Osteocyte (in vitro differentiated cells): ENCODE measurements around the gene DIO2. TPM values are rescaled to one million over a fixed set of nuclear protein-coding genes. Genes with fewer than 3 reads are reported as not detected.

Experiments used
- DNase-seq: peaks from one replicate; pipeline ENCODE4 v3.0.0; 2021; ENCODE audit warnings: mixed read lengths; ENCODE audit not compliant: unreplicated experiment; ENCODE audit errors: extremely low spot score
- H3K27ac Mint-ChIP-seq: one replicate; pipeline ENCODE4 v1.8.0; 2021; ENCODE audit warnings: mild to moderate bottlenecking, mixed read lengths; ENCODE audit not compliant: unreplicated experiment
- H3K27me3 Mint-ChIP-seq: one replicate; pipeline ENCODE4 v1.8.0; 2021; ENCODE audit warnings: mixed read lengths; ENCODE audit not compliant: unreplicated experiment
- H3K36me3 Mint-ChIP-seq: one replicate; pipeline ENCODE4 v1.8.0; 2021; ENCODE audit warnings: mixed read lengths; ENCODE audit not compliant: unreplicated experiment
- H3K4me1 Mint-ChIP-seq: one replicate; pipeline ENCODE4 v1.8.0; 2021; ENCODE audit warnings: mixed read lengths; ENCODE audit not compliant: unreplicated experiment
- H3K4me3 Mint-ChIP-seq: one replicate; pipeline ENCODE4 v1.8.0; 2021; ENCODE audit warnings: mild to moderate bottlenecking, moderate library complexity, mixed read lengths; ENCODE audit not compliant: unreplicated experiment
- H3K9me3 Mint-ChIP-seq: one replicate; pipeline ENCODE4 v1.8.0; 2021; ENCODE audit warnings: mixed read lengths; ENCODE audit not compliant: unreplicated experiment
- CTCF ChIP-seq: fragments of 200-600 bp; sonication (generic); IDR thresholded peaks from 2 replicates; pipeline ENCODE4 v1.5.0; 2021; ENCODE audit warnings: antibody characterized with exemption, mild to moderate bottlenecking, moderate library complexity
- total RNA-seq: library from RNA; stranded (reverse); gene quantifications from 2 replicates; pipeline ENCODE4 v1.2.1, GENCODE V29; 2021

DIO2 gene
- total RNA-seq, 1 donor from 2014 or later = 244 TPM

- Mint-ChIP-seq H3K36me3 (peaks cover 11% of the 10 kb centered on the region), H3K27me3 (no peaks in the 10 kb centered on the region), H3K4me1 (no peaks in the 10 kb centered on the region), H3K4me3 (no peak overlapping the region), H3K9me3 (peaks cover 33% of the 10 kb centered on the region), H3K27ac (no peak overlapping the region)
- no peak for TF ChIP-seq CTCF
- DNase-seq = no peak
These were observed 20.4 kb upstream of the DIO2 start for GRCh38 chr14:80231702-80232101.

GRCh38 chr14:80223696-80224465 is 12.6 kb upstream of the DIO2 start:
- TF ChIP-seq CTCF = no peak
- H3K4me3 Mint-ChIP-seq = no peak overlapping the region
- no peaks in the 10 kb centered on the region for H3K36me3 Mint-ChIP-seq
- peaks cover 21% of the 10 kb centered on the region for H3K9me3 Mint-ChIP-seq
- H3K4me1 Mint-ChIP-seq = peaks cover 6% of the 10 kb centered on the region
- H3K27ac Mint-ChIP-seq = no peak overlapping the region
- DNase-seq = no peak
- H3K27me3 Mint-ChIP-seq = no peaks in the 10 kb centered on the region

- Mint-ChIP-seq H3K27ac (peak overlapping the region; percentile 65), H3K27me3 (no peaks in the 10 kb centered on the region), H3K4me1 (peaks cover 34% of the 10 kb centered on the region), H3K36me3 (peaks cover 2% of the 10 kb centered on the region), H3K4me3 (no peak overlapping the region), H3K9me3 (peaks cover 4% of the 10 kb centered on the region)
- no peak for TF ChIP-seq CTCF
- DNase-seq = no peak
These were observed 5.5 kb upstream of the DIO2 start for GRCh38 chr14:80216818-80217217.

GRCh38 chr14:80215756-80216581 is 4.7 kb upstream of the DIO2 start:
- Mint-ChIP-seq H3K4me1 (peaks cover 38% of the 10 kb centered on the region), H3K4me3 (no peak overlapping the region), H3K27me3 (no peaks in the 10 kb centered on the region), H3K27ac (no peak overlapping the region), H3K9me3 (peaks cover 4% of the 10 kb centered on the region), H3K36me3 (peaks cover 2% of the 10 kb centered on the region)
- no peak for DNase-seq
- TF ChIP-seq CTCF = no peak

- peaks cover 4% of the 10 kb centered on the region for H3K9me3 Mint-ChIP-seq
- DNase-seq = no peak
- H3K36me3 Mint-ChIP-seq = peaks cover 5% of the 10 kb centered on the region
- TF ChIP-seq CTCF = no peak
- H3K27me3 Mint-ChIP-seq = no peaks in the 10 kb centered on the region
- H3K27ac Mint-ChIP-seq = peak overlapping the region; percentile 38
- H3K4me1 Mint-ChIP-seq = peaks cover 41% of the 10 kb centered on the region
- H3K4me3 Mint-ChIP-seq = no peak overlapping the region
These were observed 3.8 kb upstream of the DIO2 start for GRCh38 chr14:80215081-80215480.
